ENCODE data around the gene AUTS2. TPM values are rescaled to one million over a fixed set of nuclear protein-coding genes. Genes with fewer than 3 reads are reported as not detected.

Gene AUTS2
- total and polyA plus RNA-seq, 2 of the 8 experiments (the other 6 are each of a cell fraction or from before 2014, with no cell fraction given): 25.9 to 101 TPM

DNA sequence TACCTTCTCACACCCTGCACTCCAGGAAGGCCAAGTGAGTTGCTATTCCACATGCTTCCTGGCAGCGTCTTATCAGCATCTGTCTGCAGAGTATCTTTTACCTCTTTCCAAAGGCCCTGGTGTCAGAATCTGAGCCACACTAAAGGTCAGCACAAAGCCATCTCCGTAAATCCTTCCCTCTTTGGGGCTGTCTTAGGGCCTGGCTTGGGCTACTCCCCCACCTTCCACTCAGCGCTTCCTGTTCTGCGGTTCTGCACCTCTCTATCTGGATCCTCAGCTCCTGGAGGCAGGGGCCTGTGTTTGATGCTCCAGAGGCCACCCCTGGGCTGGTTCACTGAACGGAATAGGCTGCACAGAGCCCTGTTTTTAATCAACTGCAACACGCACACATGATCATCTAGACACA, 1198.8 kb downstream of the AUTS2 start:
- H2BK15ac ChIP-seq (ENCODE audit: low read length): no peak overlapping the region
- no peak overlapping the region for H3K14ac ChIP-seq (ENCODE audit: insufficient read length)
- no peak overlapping the region for H3K18ac ChIP-seq (ENCODE audit: extremely low read depth, low read length)
- no peak overlapping the region for H3K4me3 ChIP-seq (ENCODE audit: extremely low read depth in 1 of 4, insufficient read depth in 2 of 4, low read depth in 3 of 4, low read length in 4 of 4)
- DNase-seq (ENCODE audit: low read depth in 1 of 2, low spot score in 2 of 2): no peak
- no peaks in the 10 kb centered on the region for H3K27me3 ChIP-seq (replicated peaks in 1 of 4; ENCODE audit: control insufficient read depth in 3 of 4, extremely low read depth in 1 of 4, insufficient read depth in 3 of 4, low read length in 3 of 4)
- no peak overlapping the region for H4K8ac ChIP-seq (ENCODE audit: extremely low read depth, insufficient read depth, low read length)
- WGBS, 2 experiments (ENCODE audit: extremely low coverage in 1 of 2, insufficient coverage in 1 of 2, insufficient read length in 1 of 2, insufficient replicate concordance in 2 of 2, low coverage in 1 of 2, low lambda C conversion rate in 2 of 2, missing lambda C conversion rate in 1 of 2): 86% methylated on average over 6 of the region's 6 CpGs; no CpG with 5 or more reads in 1 of the 2 experiments
- H4K91ac ChIP-seq (replicated peaks; ENCODE audit: insufficient read length, low read length): no peak overlapping the region
- H2BK120ac ChIP-seq (replicated peaks; ENCODE audit: low read depth, low read length): no peak overlapping the region
- no peak overlapping the region for H3K9ac ChIP-seq (replicated peaks in 1 of 4; ENCODE audit: extremely low read depth in 1 of 4, low read depth in 3 of 4, low read length in 3 of 4)
- H3K9me3 ChIP-seq (ENCODE audit: insufficient read depth in 2 of 2, low read depth in 1 of 2, low read length in 1 of 2): peaks cover 3% of the 10 kb centered on the region in 2 experiments; a peak in 2 of 4 replicates
- no peak overlapping the region for H2BK20ac ChIP-seq (ENCODE audit: low read length)
- no peak overlapping the region for H2AFZ ChIP-seq (ENCODE audit: low read length)
- no peak overlapping the region for H3K27ac ChIP-seq (ENCODE audit: low read depth, low read length)
- no peaks in the 10 kb centered on the region for H3K79me2 ChIP-seq (ENCODE audit: control insufficient read depth in 1 of 2, insufficient read depth in 2 of 2, low read length in 2 of 2)
- H2BK12ac ChIP-seq (ENCODE audit: low read depth, low read length): no peak overlapping the region
- no peaks in the 10 kb centered on the region; the same call in 1 of the 2 replicates for H3K79me1 ChIP-seq (ENCODE audit: low read depth, low read length)
- H3K4me2 ChIP-seq (ENCODE audit: insufficient read depth in 1 of 2, low read depth in 2 of 2, low read length in 2 of 2): no peak overlapping the region
- no peak overlapping the region for H4K5ac ChIP-seq (ENCODE audit: insufficient read length, low read depth, low read length)
- POLR2A ChIA-PET (ENCODE audit: partially characterized antibody): interaction anchor here (0.8 to 2.2 kb wide), 2 partner anchors 11 to 103 kb away, joined by 3 to 6 read pairs; no protein-coding TSS in a partner anchor
- H3K23me2 ChIP-seq (ENCODE audit: low read depth, low read length): no peaks in the 10 kb centered on the region
- H3K56ac ChIP-seq (replicated peaks; ENCODE audit: insufficient read length, low read depth, low read length): no peak overlapping the region
- H3K36me3 ChIP-seq (ENCODE audit: control insufficient read depth in 2 of 4, insufficient read depth in 4 of 4, low read length in 3 of 4): peaks cover 0 to 21% (median 2%) of the 10 kb centered on the region in 4 experiments; a peak in 4 of 8 replicates
- FAIRE-seq: no peak
- H2BK5ac ChIP-seq (ENCODE audit: low read depth, low read length): no peak overlapping the region
- peaks cover 2 to 3% of the 10 kb centered on the region in 2 experiments for H4K20me1 ChIP-seq (replicated peaks in 1 of 2; ENCODE audit: control insufficient read depth in 1 of 2, insufficient read depth in 2 of 2, low read length in 2 of 2)
- CTCF ChIA-PET (ENCODE audit: partially characterized antibody): interaction anchor here (1.6 to 1.9 kb wide), 2 partner anchors 17 to 281 kb away, joined by 4 read pairs; no protein-coding TSS in a partner anchor
- H3K4me1 ChIP-seq (replicated peaks in 1 of 4; ENCODE audit: control insufficient read depth in 3 of 4, insufficient read depth in 4 of 4, low read length in 3 of 4): no peaks in the 10 kb centered on the region; a peak in 1 of 7 replicates
- no peak overlapping the region for H2AK5ac ChIP-seq (ENCODE audit: low read depth, low read length)
- no peak overlapping the region for H3K4ac ChIP-seq (replicated peaks; ENCODE audit: insufficient read length, low read depth, low read length)
- no peak overlapping the region for H3K23ac ChIP-seq (ENCODE audit: insufficient read length)
- no peak for TF ChIP-seq CHD2 (IDR thresholded peaks at IDR 0.05; ENCODE audit: low read length)
- no peak for TF ChIP-seq CEBPB (IDR thresholded peaks at IDR 0.05; ENCODE audit: low read depth, low read length)
- TF ChIP-seq POLR2AphosphoS5 (IDR thresholded peaks at IDR 0.05; ENCODE audit: low read depth, low read length): no peak
- TF ChIP-seq SIX5 (IDR thresholded peaks at IDR 0.05; ENCODE audit: low read depth, low read length): no peak
- TF ChIP-seq KDM1A (IDR thresholded peaks at IDR 0.05; ENCODE audit: borderline replicate concordance, low read length): no peak
- TF ChIP-seq EP300 (IDR thresholded peaks at IDR 0.05; ENCODE audit: borderline replicate concordance in 1 of 2, low read depth in 2 of 2, low read length in 2 of 2): no peak
- TF ChIP-seq JUND (IDR thresholded peaks at IDR 0.05; ENCODE audit: low read length): no peak
- TF ChIP-seq SP4 (IDR thresholded peaks at IDR 0.05; ENCODE audit: low read length): no peak
- no peak for TF ChIP-seq ZNF274 (IDR thresholded peaks at IDR 0.05; ENCODE audit: borderline replicate concordance, extremely low read depth, low read length)
- no peak for TF ChIP-seq SIN3A (conservative IDR thresholded peaks at IDR 0.05 in 1 of 2, IDR thresholded peaks at IDR 0.05 in 1 of 2; ENCODE audit: low read depth in 1 of 2, low read length in 2 of 2)
- TF ChIP-seq HDAC6 (IDR thresholded peaks at IDR 0.05; ENCODE audit: low read depth, low read length): no peak
- no peak for TF ChIP-seq CBX5 (IDR thresholded peaks at IDR 0.05; ENCODE audit: low read depth, low read length)
- no peak for TF ChIP-seq RNF2 (IDR thresholded peaks at IDR 0.05; ENCODE audit: borderline replicate concordance, low read depth, low read length, missing control alignments, poor library complexity, severe bottlenecking)
- no peak for TF ChIP-seq CHD1 (IDR thresholded peaks at IDR 0.05; ENCODE audit: low read depth, low read length)
